GM12878 (cell line): ENCODE results near the gene PAQR5. TPM values are rescaled to one million over a fixed set of nuclear protein-coding genes. Genes with fewer than 3 reads are reported as not detected.

Experiments used
- EP300 ChIP-seq, 2 experiments: fragments of 150-350 bp in 1 of 2; IDR thresholded peaks; 2 replicates each; pipeline ENCODE4 v1.6.1; 2011 to 2012; ENCODE audit warnings: low read depth in 2 of 2, low read length in 2 of 2, borderline replicate concordance in 1 of 2, improper control_type of control experiment in 1 of 2, inconsistent platforms in 1 of 2; ENCODE audit not compliant: control insufficient read depth in 1 of 2
- GATAD2B ChIP-seq: fragments of 450-650 bp; conservative IDR thresholded peaks from 2 replicates; pipeline ENCODE4 v1.6.1; 2017; ENCODE audit warnings: low read depth, mild to moderate bottlenecking, moderate library complexity
- HDAC6 ChIP-seq: fragments of 200-600 bp; sonication (generic); IDR thresholded peaks from one replicate; pipeline ENCODE4 v1.8.0; 2017; ENCODE audit warnings: antibody characterized with exemption; ENCODE audit not compliant: unreplicated experiment
- KAT2A ChIP-seq: conservative IDR thresholded peaks from 2 replicates; pipeline ENCODE4 v1.6.1; 2011; ENCODE audit warnings: low read depth, low read length; ENCODE audit not compliant: control insufficient read depth
- NFIC ChIP-seq: IDR thresholded peaks from 2 replicates; pipeline ENCODE4 v1.6.1; 2012; ENCODE audit warnings: low read depth, mild to moderate bottlenecking, inconsistent platforms, low read length, moderate library complexity
- NFXL1 ChIP-seq: fragments of 450-650 bp; IDR thresholded peaks from 2 replicates; pipeline ENCODE4 v1.6.1; 2017; ENCODE audit warnings: antibody characterized with exemption, mild to moderate bottlenecking, borderline replicate concordance
- RAD21 ChIP-seq: IDR thresholded peaks from 2 replicates; pipeline ENCODE4 v1.6.1; 2011; ENCODE audit warnings: mild to moderate bottlenecking, low read depth, low read length, moderate library complexity; ENCODE audit not compliant: insufficient read depth
- RBBP5 ChIP-seq: fragments of 200-600 bp; sonication (generic); conservative IDR thresholded peaks from 2 replicates; pipeline ENCODE4 v1.6.1; 2016
- REST ChIP-seq: IDR thresholded peaks from 2 replicates; pipeline ENCODE4 v1.6.1; 2012; ENCODE audit warnings: mild to moderate bottlenecking, low read depth, low read length
- SP1 ChIP-seq: IDR thresholded peaks from one replicate; pipeline ENCODE4 v1.6.1; 2011; ENCODE audit warnings: low read depth, low read length
- YBX1 ChIP-seq: fragments of 450-650 bp; IDR thresholded peaks from 2 replicates; pipeline ENCODE4 v1.6.1; 2016; ENCODE audit warnings: antibody characterized with exemption
- ZNF274 ChIP-seq: IDR thresholded peaks from one replicate; pipeline ENCODE4 v1.8.0; 2011; ENCODE audit not compliant: insufficient read length, insufficient read depth
- polyA plus RNA-seq, 11 experiments: library from polyadenylated mRNA; depleted of rRNA in 4 of 11; unstranded in 6 of 11; stranded (reverse) in 5 of 11; fragments of >200 nt; fragmentation: Nextera tagmentation in 4 of 11; fragmentation: Illumina TruSeq in 1 of 11; extraction: Ambion mirVana in 4 of 11; extraction: Trizol in 1 of 11; gene quantifications; 1 replicate in 1 of 11; 2 replicates in 10 of 11; pipeline versions ENCODE4 v1.2.1 to v1.2.3, GENCODE V29; 2011 to 2016; ENCODE audit warnings: inconsistent platforms in 2 of 11, missing spikeins in 2 of 11, low read depth in 1 of 11
- total RNA-seq, 4 experiments: library from RNA; depleted of rRNA in 3 of 4; stranded (reverse); fragments of >200 nt in 3 of 4; fragmentation: Illumina TruSeq in 1 of 4; extraction: Trizol in 1 of 4; gene quantifications; 2 replicates each; pipeline versions ENCODE4 v1.2.1 to v1.2.3, GENCODE V29; 2013 to 2021
- TF ChIP-seq, protein P1 (sequence below): IDR thresholded peaks from 2 replicates; pipeline ENCODE4 v1.6.1; 2012; ENCODE audit warnings: low read depth, low read length, improper control_type of control experiment
- TF ChIP-seq, protein P2 (sequence below): fragments of 450-650 bp; IDR thresholded peaks from 2 replicates; pipeline ENCODE4 v1.6.1; 2016; ENCODE audit warnings: mild to moderate bottlenecking, moderate library complexity, borderline replicate concordance
- TF ChIP-seq, protein P3 (sequence below): IDR thresholded peaks from 2 replicates; pipeline ENCODE4 v1.6.1; 2012; ENCODE audit warnings: improper control_type of control experiment, low read depth, low read length; ENCODE audit not compliant: insufficient replicate concordance

PAQR5 gene
- total and polyA plus RNA-seq, 10 of the 15 experiments (the other 5 are each of a cell fraction or from before 2014, with no cell fraction given) = 0.02 to 0.03 TPM; not detected in 8

GRCh38 chr15:69452692-69453521, 154.2 kb downstream of the PAQR5 start, which contains the start of gene RPLP1 (continued):
- TF ChIP-seq, protein P1, sequence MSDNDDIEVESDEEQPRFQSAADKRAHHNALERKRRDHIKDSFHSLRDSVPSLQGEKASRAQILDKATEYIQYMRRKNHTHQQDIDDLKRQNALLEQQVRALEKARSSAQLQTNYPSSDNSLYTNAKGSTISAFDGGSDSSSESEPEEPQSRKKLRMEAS = peak; percentile 80
- TF ChIP-seq EP300 (IDR thresholded peaks at IDR 0.05; ENCODE audit: borderline replicate concordance in 1 of 2, control insufficient read depth in 1 of 2, low read depth in 2 of 2, low read length in 2 of 2) (no peak), HDAC6 (peak; percentile 36), NFXL1 (no peak), RBBP5 (no peak), GATAD2B (peak; percentile 77; the same call in 1 of the 2 replicates), NFIC (no peak), SP1 (peak; percentile 77), YBX1 (no peak), RAD21 (no peak), REST (peak; percentile 62), ZNF274 (no peak), KAT2A (no peak)
- TF ChIP-seq, protein P2, sequence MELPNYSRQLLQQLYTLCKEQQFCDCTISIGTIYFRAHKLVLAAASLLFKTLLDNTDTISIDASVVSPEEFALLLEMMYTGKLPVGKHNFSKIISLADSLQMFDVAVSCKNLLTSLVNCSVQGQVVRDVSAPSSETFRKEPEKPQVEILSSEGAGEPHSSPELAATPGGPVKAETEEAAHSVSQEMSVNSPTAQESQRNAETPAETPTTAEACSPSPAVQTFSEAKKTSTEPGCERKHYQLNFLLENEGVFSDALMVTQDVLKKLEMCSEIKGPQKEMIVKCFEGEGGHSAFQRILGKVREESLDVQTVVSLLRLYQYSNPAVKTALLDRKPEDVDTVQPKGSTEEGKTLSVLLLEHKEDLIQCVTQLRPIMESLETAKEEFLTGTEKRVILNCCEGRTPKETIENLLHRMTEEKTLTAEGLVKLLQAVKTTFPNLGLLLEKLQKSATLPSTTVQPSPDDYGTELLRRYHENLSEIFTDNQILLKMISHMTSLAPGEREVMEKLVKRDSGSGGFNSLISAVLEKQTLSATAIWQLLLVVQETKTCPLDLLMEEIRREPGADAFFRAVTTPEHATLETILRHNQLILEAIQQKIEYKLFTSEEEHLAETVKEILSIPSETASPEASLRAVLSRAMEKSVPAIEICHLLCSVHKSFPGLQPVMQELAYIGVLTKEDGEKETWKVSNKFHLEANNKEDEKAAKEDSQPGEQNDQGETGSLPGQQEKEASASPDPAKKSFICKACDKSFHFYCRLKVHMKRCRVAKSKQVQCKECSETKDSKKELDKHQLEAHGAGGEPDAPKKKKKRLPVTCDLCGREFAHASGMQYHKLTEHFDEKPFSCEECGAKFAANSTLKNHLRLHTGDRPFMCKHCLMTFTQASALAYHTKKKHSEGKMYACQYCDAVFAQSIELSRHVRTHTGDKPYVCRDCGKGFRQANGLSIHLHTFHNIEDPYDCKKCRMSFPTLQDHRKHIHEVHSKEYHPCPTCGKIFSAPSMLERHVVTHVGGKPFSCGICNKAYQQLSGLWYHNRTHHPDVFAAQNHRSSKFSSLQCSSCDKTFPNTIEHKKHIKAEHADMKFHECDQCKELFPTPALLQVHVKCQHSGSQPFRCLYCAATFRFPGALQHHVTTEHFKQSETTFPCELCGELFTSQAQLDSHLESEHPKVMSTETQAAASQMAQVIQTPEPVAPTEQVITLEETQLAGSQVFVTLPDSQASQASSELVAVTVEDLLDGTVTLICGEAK = no peak; the same call in 1 of the 2 replicates
- TF ChIP-seq, protein P3, sequence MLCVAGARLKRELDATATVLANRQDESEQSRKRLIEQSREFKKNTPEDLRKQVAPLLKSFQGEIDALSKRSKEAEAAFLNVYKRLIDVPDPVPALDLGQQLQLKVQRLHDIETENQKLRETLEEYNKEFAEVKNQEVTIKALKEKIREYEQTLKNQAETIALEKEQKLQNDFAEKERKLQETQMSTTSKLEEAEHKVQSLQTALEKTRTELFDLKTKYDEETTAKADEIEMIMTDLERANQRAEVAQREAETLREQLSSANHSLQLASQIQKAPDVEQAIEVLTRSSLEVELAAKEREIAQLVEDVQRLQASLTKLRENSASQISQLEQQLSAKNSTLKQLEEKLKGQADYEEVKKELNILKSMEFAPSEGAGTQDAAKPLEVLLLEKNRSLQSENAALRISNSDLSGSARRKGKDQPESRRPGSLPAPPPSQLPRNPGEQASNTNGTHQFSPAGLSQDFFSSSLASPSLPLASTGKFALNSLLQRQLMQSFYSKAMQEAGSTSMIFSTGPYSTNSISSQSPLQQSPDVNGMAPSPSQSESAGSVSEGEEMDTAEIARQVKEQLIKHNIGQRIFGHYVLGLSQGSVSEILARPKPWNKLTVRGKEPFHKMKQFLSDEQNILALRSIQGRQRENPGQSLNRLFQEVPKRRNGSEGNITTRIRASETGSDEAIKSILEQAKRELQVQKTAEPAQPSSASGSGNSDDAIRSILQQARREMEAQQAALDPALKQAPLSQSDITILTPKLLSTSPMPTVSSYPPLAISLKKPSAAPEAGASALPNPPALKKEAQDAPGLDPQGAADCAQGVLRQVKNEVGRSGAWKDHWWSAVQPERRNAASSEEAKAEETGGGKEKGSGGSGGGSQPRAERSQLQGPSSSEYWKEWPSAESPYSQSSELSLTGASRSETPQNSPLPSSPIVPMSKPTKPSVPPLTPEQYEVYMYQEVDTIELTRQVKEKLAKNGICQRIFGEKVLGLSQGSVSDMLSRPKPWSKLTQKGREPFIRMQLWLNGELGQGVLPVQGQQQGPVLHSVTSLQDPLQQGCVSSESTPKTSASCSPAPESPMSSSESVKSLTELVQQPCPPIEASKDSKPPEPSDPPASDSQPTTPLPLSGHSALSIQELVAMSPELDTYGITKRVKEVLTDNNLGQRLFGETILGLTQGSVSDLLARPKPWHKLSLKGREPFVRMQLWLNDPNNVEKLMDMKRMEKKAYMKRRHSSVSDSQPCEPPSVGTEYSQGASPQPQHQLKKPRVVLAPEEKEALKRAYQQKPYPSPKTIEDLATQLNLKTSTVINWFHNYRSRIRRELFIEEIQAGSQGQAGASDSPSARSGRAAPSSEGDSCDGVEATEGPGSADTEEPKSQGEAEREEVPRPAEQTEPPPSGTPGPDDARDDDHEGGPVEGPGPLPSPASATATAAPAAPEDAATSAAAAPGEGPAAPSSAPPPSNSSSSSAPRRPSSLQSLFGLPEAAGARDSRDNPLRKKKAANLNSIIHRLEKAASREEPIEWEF = no peak
